IMR-90 (cell line): ENCODE data around the gene HNRNPA3. TPM values are rescaled to one million over a fixed set of nuclear protein-coding genes. Genes with fewer than 3 reads are reported as not detected.

Experiments used
- ATAC-seq: fragments of 200-7000 bp; cut with Tn5 transposase; 2 replicates; pipeline ENCODE4 v1.9.1; 2020; ENCODE audit warnings: low read depth, mild to moderate bottlenecking, moderate library complexity
- BruUV-seq: library from RNA; stranded (reverse); fragments of 400-500 nt; replicated peaks from 2 replicates; lab custom pipeline; 2021; lab: Mats Ljungman, UMichigan
- CTCF ChIA-PET: fragments of 300-600 bp; formaldehyde crosslinking; extraction: SDS; loops from one replicate; lab custom pipeline; 2021; ENCODE audit warnings: antibody characterized with exemption; lab: Yijun Ruan, JAX
- POLR2A ChIA-PET: fragments of 300-600 bp; sonication (Branson Sonifier 250); formaldehyde crosslinking; loops from one replicate; lab custom pipeline; 2022; ENCODE audit warnings: antibody characterized with exemption; ENCODE audit not compliant: unreplicated experiment; lab: Charles Lee
- DNase-seq: peaks from one replicate; pipeline ENCODE4 v3.0.0; 2013
- H2AFZ ChIP-seq: replicated peaks from 2 replicates; pipeline ENCODE3; 2013; ENCODE audit warnings: low read length, mild to moderate bottlenecking; ENCODE audit not compliant: poor library complexity
- H2AK5ac ChIP-seq: 2 replicates; pipeline ENCODE4 v1.6.1; 2013; ENCODE audit warnings: low read depth, low read length, inconsistent platforms
- H2AK9ac ChIP-seq: replicated peaks from 2 replicates; pipeline ENCODE3; 2013; ENCODE audit warnings: mild to moderate bottlenecking, low read depth, low read length, moderate library complexity; ENCODE audit not compliant: poor library complexity
- H2BK120ac ChIP-seq: 2 replicates; pipeline ENCODE4 v1.6.1; 2013; ENCODE audit warnings: low read depth, low read length, inconsistent platforms
- H2BK15ac ChIP-seq: 3 replicates; pipeline ENCODE4 v1.6.1; 2013; ENCODE audit warnings: low read depth, low read length, inconsistent platforms
- H2BK20ac ChIP-seq: 2 replicates; pipeline ENCODE4 v1.6.1; 2013; ENCODE audit warnings: low read depth, mild to moderate bottlenecking, inconsistent platforms, low read length, moderate library complexity
- H2BK5ac ChIP-seq: 2 replicates; pipeline ENCODE4 v1.6.1; 2013; ENCODE audit warnings: mild to moderate bottlenecking, low read depth, low read length, inconsistent platforms; ENCODE audit not compliant: poor library complexity, severe bottlenecking
- H3K14ac ChIP-seq: replicated peaks from 2 replicates; pipeline ENCODE4 v1.6.1; 2013; ENCODE audit warnings: low read depth, low read length, inconsistent platforms
- H3K18ac ChIP-seq: 2 replicates; pipeline ENCODE4 v1.6.1; 2013; ENCODE audit warnings: low read depth, low read length, control low read depth
- H3K23ac ChIP-seq: 2 replicates; pipeline ENCODE4 v1.6.1; 2013; ENCODE audit warnings: low read depth, low read length, inconsistent platforms
- H3K27ac ChIP-seq: 2 replicates; pipeline ENCODE4 v1.5.1; 2013; ENCODE audit warnings: mild to moderate bottlenecking, control low read depth, low read length; ENCODE audit not compliant: insufficient read depth
- H3K27me3 ChIP-seq: 2 replicates; pipeline ENCODE4 v1.6.1; 2013; ENCODE audit warnings: low read length; ENCODE audit not compliant: control insufficient read depth, insufficient read depth
- H3K36me3 ChIP-seq: 2 replicates; pipeline ENCODE4 v1.6.1; 2013; ENCODE audit warnings: low read length, mixed read lengths; ENCODE audit not compliant: control insufficient read depth, insufficient read depth
- H3K4ac ChIP-seq: 2 replicates; pipeline ENCODE4 v1.6.1; 2013; ENCODE audit warnings: low read depth, low read length, inconsistent platforms
- H3K4me1 ChIP-seq: 2 replicates; pipeline ENCODE4 v1.6.1; 2013; ENCODE audit warnings: low read length, mixed read lengths; ENCODE audit not compliant: control insufficient read depth, insufficient read depth
- H3K4me2 ChIP-seq: 2 replicates; pipeline ENCODE4 v1.6.1; 2013; ENCODE audit warnings: low read depth, mild to moderate bottlenecking, control low read depth, low read length, moderate library complexity
- H3K4me3 ChIP-seq: 2 replicates; pipeline ENCODE4 v1.5.1; 2013; ENCODE audit warnings: low read depth, mild to moderate bottlenecking, control low read depth, low read length, moderate library complexity; ENCODE audit not compliant: insufficient read depth
- H3K56ac ChIP-seq: 2 replicates; pipeline ENCODE4 v1.6.1; 2013; ENCODE audit warnings: low read length, inconsistent platforms; ENCODE audit not compliant: insufficient read depth; ENCODE audit errors: extremely low read depth
- H3K79me1 ChIP-seq, 2 experiments: 2 replicates each; pipeline ENCODE4 v1.6.1; 2013; ENCODE audit warnings: low read length in 2 of 2, inconsistent platforms in 1 of 2, low read depth in 1 of 2
- H3K9ac ChIP-seq: 2 replicates; pipeline ENCODE4 v1.6.1; 2013; ENCODE audit warnings: low read depth, low read length, control low read depth
- H3K9me1 ChIP-seq: 2 replicates; pipeline ENCODE4 v1.6.1; 2013; ENCODE audit warnings: low read length, inconsistent platforms; ENCODE audit not compliant: insufficient read depth
- H3K9me3 ChIP-seq: 2 replicates; pipeline ENCODE4 v1.6.1; 2013; ENCODE audit warnings: low read length; ENCODE audit not compliant: control insufficient read depth, insufficient read depth
- H4K20me1 ChIP-seq: 2 replicates; pipeline ENCODE4 v1.6.1; 2013; ENCODE audit warnings: low read length, inconsistent platforms; ENCODE audit not compliant: insufficient read depth
- H4K5ac ChIP-seq: 2 replicates; pipeline ENCODE4 v1.6.1; 2013; ENCODE audit warnings: mild to moderate bottlenecking, low read depth, low read length, control low read depth
- H4K8ac ChIP-seq, 2 experiments: 2 replicates each; pipeline ENCODE4 v1.6.1; 2013; ENCODE audit warnings: low read depth in 2 of 2, low read length in 2 of 2, control low read depth in 1 of 2, inconsistent platforms in 1 of 2
- H4K91ac ChIP-seq: 2 replicates; pipeline ENCODE4 v1.6.1; 2013; ENCODE audit warnings: low read depth, low read length, inconsistent platforms; ENCODE audit not compliant: insufficient read depth
- CEBPB ChIP-seq: IDR thresholded peaks from 2 replicates; pipeline ENCODE4 v1.6.1; 2012; ENCODE audit warnings: low read depth, low read length, improper control_type of control experiment
- CHD1 ChIP-seq: IDR thresholded peaks from 2 replicates; pipeline ENCODE4 v1.6.1; 2012; ENCODE audit warnings: low read depth, low read length, improper control_type of control experiment
- ELK1 ChIP-seq: fragments of 150-350 bp; IDR thresholded peaks from 2 replicates; pipeline ENCODE4 v1.6.1; 2016; ENCODE audit warnings: low read depth, mild to moderate bottlenecking, low read length, moderate library complexity, borderline replicate concordance
- MAZ ChIP-seq: IDR thresholded peaks from 2 replicates; pipeline ENCODE4 v1.6.1; 2012; ENCODE audit warnings: low read depth, mild to moderate bottlenecking, low read length, improper control_type of control experiment, moderate library complexity, borderline replicate concordance
- MXI1 ChIP-seq: IDR thresholded peaks from 2 replicates; pipeline ENCODE4 v1.6.1; 2012; ENCODE audit warnings: low read depth, mild to moderate bottlenecking, low read length, moderate library complexity, borderline replicate concordance
- POLR2A ChIP-seq: IDR thresholded peaks from 2 replicates; pipeline ENCODE4 v1.6.1; 2012; ENCODE audit warnings: mild to moderate bottlenecking, low read depth, low read length
- RFX5 ChIP-seq: IDR thresholded peaks from 2 replicates; pipeline ENCODE4 v1.8.0; 2012; ENCODE audit warnings: low read depth, mild to moderate bottlenecking, low read length, moderate library complexity
- USF2 ChIP-seq: fragments of 150-350 bp; IDR thresholded peaks from 2 replicates; pipeline ENCODE4 v1.6.1; 2017; ENCODE audit warnings: mild to moderate bottlenecking, antibody characterized with exemption, low read length, low read depth
- WGBS, 2 experiments: methylation state at CpG; one replicate each; pipeline versions ENCODE4 v1.1.5 to v1.1.7; 2013; ENCODE audit warnings: missing lambda C conversion rate in 2 of 2; ENCODE audit not compliant: insufficient read length in 1 of 2; ENCODE audit errors: extremely low coverage in 2 of 2; 5-methylcytosine and 5-hydroxymethylcytosine counted together
- dilution Hi-C: fragments of 300-500 bp; cut with HindIII; formaldehyde crosslinking; loops from one replicate; pipeline ENCODE4 v1.14.3; 2018; ENCODE audit warnings: low sequenced_read_pairs; ENCODE audit not compliant: unreplicated experiment
- in situ Hi-C: fragments of 300-500 bp; cut with MboI; formaldehyde crosslinking; loops from 3 replicates; pipeline ENCODE4 v1.14.3; 2019; ENCODE audit warnings: low sequenced_read_pairs, inconsistent platforms, mixed read lengths
- intact Hi-C: fragments of 100-400 bp; cut with micrococcal nuclease; formaldehyde crosslinking; loops from 2 replicates; pipeline ENCODE4 v1.10.0; 2022
- polyA plus RNA-seq, 3 experiments: library from polyadenylated mRNA; depleted of rRNA; stranded (reverse); fragments of >200 nt; gene quantifications; 2 replicates each; pipeline ENCODE4 v1.2.3, GENCODE V29; 2012; ENCODE audit warnings: low replicate concordance in 1 of 3
- total RNA-seq: library from RNA; depleted of rRNA; stranded (reverse); fragments of >200 nt; gene quantifications from 2 replicates; pipeline ENCODE4 v1.2.3, GENCODE V29; 2012

Gene HNRNPA3
- total and polyA plus RNA-seq, 2 of the 4 experiments (the other 2 are of a cell fraction) = 18.6 to 111 TPM

- TF ChIP-seq MAZ = no peak
- no peak for TF ChIP-seq ELK1
- no peak for TF ChIP-seq USF2
- no peak for TF ChIP-seq MXI1
- peak; percentile 88 for TF ChIP-seq POLR2A
- TF ChIP-seq CEBPB = no peak
- TF ChIP-seq CHD1 = peak; percentile 58; the same call in 1 of the 2 replicates
- no peak for TF ChIP-seq RFX5
- peaks cover 36% of the 10 kb centered on the region for H4K20me1 ChIP-seq
Measured at GRCh38 chr2:177264209-177264692, 51.7 kb downstream of the HNRNPA3 start.

More at GRCh38 chr2:177264209-177264692, 51.7 kb downstream of the HNRNPA3 start:
- dilution Hi-C loops = no loop called here
- BruUV-seq = no TSS peak
- intact Hi-C loops = loop anchor here (5.0 to 10.0 kb wide), 3 partner anchors 133 to 458 kb away; no protein-coding TSS in a partner anchor
- Histone ChIP-seq H2AK5ac (peak overlapping the region; percentile 20; the same call in 1 of the 2 replicates), H4K91ac (peak overlapping the region; percentile 84; the same call in 1 of the 2 replicates), H3K56ac (peak overlapping the region; percentile 65), H2AK9ac (peak overlapping the region; percentile 97), H3K36me3 (no peaks in the 10 kb centered on the region), H3K4me3 (peak overlapping the region; percentile 69), H3K79me1 (peaks cover 0 to 5% of the 10 kb centered on the region in 2 experiments; a peak in 1 of 4 replicates), H3K9ac (peak overlapping the region; percentile 96), H3K14ac (peak overlapping the region; percentile 65), H3K23ac (peak overlapping the region; percentile 76), H4K8ac (peak overlapping the region; percentile 39 to 63; a peak in 2 of 4 replicates), H3K27me3 (no peaks in the 10 kb centered on the region), H3K9me3 (no peaks in the 10 kb centered on the region), H3K4ac (peak overlapping the region; percentile 84), H2BK5ac (peak overlapping the region; percentile 97), H3K9me1 (peaks cover 3% of the 10 kb centered on the region), H3K4me1 (peaks cover 3% of the 10 kb centered on the region), H2BK20ac (no peak overlapping the region), H3K18ac (peak overlapping the region; percentile 43; the same call in 1 of the 2 replicates), H4K5ac (peak overlapping the region; percentile 28; the same call in 1 of the 2 replicates), H2BK120ac (peak overlapping the region; percentile 60), H3K27ac (peak overlapping the region; percentile 89), H2BK15ac (no peak overlapping the region), H3K4me2 (no peak overlapping the region), H2AFZ (peak overlapping the region; percentile 90)
- peak; percentile 27 for ATAC-seq
- WGBS, 2 experiments = 0% methylated on average over 31 of the region's 61 CpGs; no CpG with 5 or more reads in 1 of the 2 experiments
- ChIA-PET CTCF (interaction anchor here (1.0 to 3.2 kb wide), 7 partner anchors 12 to 117 kb away, joined by 3 to 29 read pairs (median 4); no protein-coding TSS in a partner anchor), POLR2A (interaction anchor here (0.5 to 1.7 kb wide), 5 partner anchors 9 to 100 kb away, joined by 3 to 9 read pairs (median 5); no protein-coding TSS in a partner anchor)
- in situ Hi-C loops = loop anchor here (5.0 kb wide), 1 partner anchor 68 kb away; no protein-coding TSS in a partner anchor
- peak; percentile 36 for DNase-seq
